CD14-positive monocyte (primary cell): Measurements from ENCODE around the gene SEC23A. TPM values are rescaled to one million over a fixed set of nuclear protein-coding genes. Genes with fewer than 3 reads are reported as not detected.

Source experiments
- DNase-seq, 3 donors: peaks; one replicate each; pipeline ENCODE4 v3.0.0-alpha.2; 2011 to 2022
- H2AFZ ChIP-seq: 2 replicates; pipeline ENCODE4 v1.6.0; 2012; ENCODE audit warnings: mild to moderate bottlenecking, low read depth, low read length, inconsistent platforms; ENCODE audit not compliant: insufficient read depth, poor library complexity, severe bottlenecking
- H3K27ac ChIP-seq, 2 donors: 1 replicate in 1 of 2; 2 replicates in 1 of 2; pipeline ENCODE4 v1.5.1; 2012 to 2013; ENCODE audit warnings: low read length in 2 of 2, control low read depth in 1 of 2, inconsistent platforms in 1 of 2, low read depth in 1 of 2, mild to moderate bottlenecking in 1 of 2
- H3K27me3 ChIP-seq, 2 donors: one replicate each; pipeline versions ENCODE4 v1.6.0 to v1.6.1; 2011 to 2013; ENCODE audit warnings: low read length in 2 of 2; ENCODE audit not compliant: control insufficient read depth in 2 of 2, insufficient read depth in 2 of 2
- H3K36me3 ChIP-seq, 2 donors: replicated peaks in 1 of 2; 1 replicate in 1 of 2; 2 replicates in 1 of 2; pipeline versions ENCODE4 v1.5.1 to v1.6.1; 2012 to 2013; ENCODE audit warnings: low read length in 2 of 2, control low read depth in 1 of 2, inconsistent platforms in 1 of 2, mild to moderate bottlenecking in 1 of 2; ENCODE audit not compliant: insufficient read depth in 2 of 2, control insufficient read depth in 1 of 2
- H3K4me1 ChIP-seq, 2 donors: 1 replicate in 1 of 2; 2 replicates in 1 of 2; pipeline versions ENCODE4 v1.5.1 to v1.6.1; 2012 to 2013; ENCODE audit warnings: low read length in 2 of 2, control low read depth in 1 of 2, inconsistent platforms in 1 of 2, mild to moderate bottlenecking in 1 of 2, moderate library complexity in 1 of 2; ENCODE audit not compliant: insufficient read depth in 2 of 2, control insufficient read depth in 1 of 2
- H3K4me2 ChIP-seq: replicated peaks from 2 replicates; pipeline ENCODE3; 2012; ENCODE audit warnings: low read length, moderate library complexity, mild to moderate bottlenecking; ENCODE audit not compliant: poor library complexity, severe bottlenecking; ENCODE audit errors: extremely low read depth
- H3K4me3 ChIP-seq, 3 experiments: fragments of 200-600 bp in 1 of 3; sonication (generic) in 1 of 3; replicated peaks in 1 of 3; 1 replicate in 2 of 3; 2 replicates in 1 of 3; pipeline ENCODE4 v1.5.1; 2011 to 2013; ENCODE audit warnings: low read length in 3 of 3, mild to moderate bottlenecking in 3 of 3, control low read depth in 2 of 3, low read depth in 2 of 3, inconsistent platforms in 1 of 3, moderate library complexity in 1 of 3
- H3K79me2 ChIP-seq: 2 replicates; pipeline ENCODE4 v1.6.0; 2012; ENCODE audit warnings: mild to moderate bottlenecking, control low read depth, inconsistent platforms, low read length, moderate library complexity; ENCODE audit not compliant: insufficient read depth
- H3K9ac ChIP-seq: 2 replicates; pipeline ENCODE4 v1.6.0; 2017; ENCODE audit warnings: low read length, mild to moderate bottlenecking; ENCODE audit not compliant: insufficient read depth, poor library complexity, severe bottlenecking
- H3K9me3 ChIP-seq, 2 donors: replicated peaks in 1 of 2; 1 replicate in 1 of 2; 2 replicates in 1 of 2; pipeline versions ENCODE4 v1.5.1 to v1.6.1; 2012 to 2013; ENCODE audit warnings: low read length in 2 of 2, control low read depth in 1 of 2; ENCODE audit not compliant: control insufficient read depth in 1 of 2, insufficient read depth in 1 of 2
- H4K20me1 ChIP-seq: 2 replicates; pipeline ENCODE4 v1.6.0; 2012; ENCODE audit warnings: mild to moderate bottlenecking, low read length, control low read depth, moderate library complexity; ENCODE audit not compliant: insufficient read depth
- H3K27ac Mint-ChIP-seq, 7 donors: one replicate each; pipeline ENCODE4 v1.8.0; 2020; ENCODE audit warnings: mild to moderate bottlenecking in 7 of 7, mixed read lengths in 7 of 7, moderate library complexity in 6 of 7, inconsistent platforms in 2 of 7
- H3K27me3 Mint-ChIP-seq, 3 donors: one replicate each; pipeline ENCODE4 v1.8.0; 2021 to 2022; ENCODE audit warnings: low read depth in 3 of 3, mild to moderate bottlenecking in 3 of 3, mixed read lengths in 3 of 3, moderate library complexity in 3 of 3, inconsistent platforms in 1 of 3
- H3K36me3 Mint-ChIP-seq, 2 donors: one replicate each; pipeline ENCODE4 v1.8.0; 2020; ENCODE audit warnings: mixed read lengths in 2 of 2, inconsistent platforms in 1 of 2, mild to moderate bottlenecking in 1 of 2
- H3K4me1 Mint-ChIP-seq: one replicate; pipeline ENCODE4 v1.8.0; 2020; ENCODE audit warnings: mild to moderate bottlenecking, mixed read lengths
- H3K4me3 Mint-ChIP-seq, 2 donors: one replicate each; pipeline ENCODE4 v1.8.0; 2020; ENCODE audit warnings: mild to moderate bottlenecking in 2 of 2, mixed read lengths in 2 of 2, moderate library complexity in 1 of 2
- H3K9me3 Mint-ChIP-seq, 7 donors: one replicate each; pipeline ENCODE4 v1.8.0; 2020 to 2022; ENCODE audit warnings: mixed read lengths in 7 of 7, mild to moderate bottlenecking in 6 of 7, moderate library complexity in 6 of 7, inconsistent platforms in 2 of 7
- WGBS: methylation state at CpG from one replicate; pipeline ENCODE4 v1.1.5; 2013; ENCODE audit warnings: missing lambda C conversion rate; ENCODE audit not compliant: insufficient coverage; 5-methylcytosine and 5-hydroxymethylcytosine counted together
- intact Hi-C, 2 donors: fragments of 100-400 bp; cut with micrococcal nuclease; formaldehyde crosslinking; loops; one replicate each; pipeline versions ENCODE4 v1.15.0 to v1.15.1; 2023
- polyA plus RNA-seq, 3 donors: library from polyadenylated mRNA; depleted of rRNA in 1 of 3; unstranded in 2 of 3; stranded (reverse) in 1 of 3; fragments of 300-500 nt in 2 of 3; fragments of >200 nt in 1 of 3; fragmentation: Illumina TruSeq in 2 of 3; gene quantifications; 1 replicate in 2 of 3; 2 replicates in 1 of 3; pipeline ENCODE4 v1.2.3, GENCODE V29; 2012 to 2021
- TF ChIP-seq, protein P1 (sequence below): fragments of 200-600 bp; IDR thresholded peaks from one replicate; pipeline ENCODE4 v1.8.0; 2022; ENCODE audit warnings: antibody characterized with exemption, mild to moderate bottlenecking

The SEC23A gene
- polyA plus RNA-seq, 3 donors = 13.8 to 37.3 (median 36.4) TPM

DNA sequence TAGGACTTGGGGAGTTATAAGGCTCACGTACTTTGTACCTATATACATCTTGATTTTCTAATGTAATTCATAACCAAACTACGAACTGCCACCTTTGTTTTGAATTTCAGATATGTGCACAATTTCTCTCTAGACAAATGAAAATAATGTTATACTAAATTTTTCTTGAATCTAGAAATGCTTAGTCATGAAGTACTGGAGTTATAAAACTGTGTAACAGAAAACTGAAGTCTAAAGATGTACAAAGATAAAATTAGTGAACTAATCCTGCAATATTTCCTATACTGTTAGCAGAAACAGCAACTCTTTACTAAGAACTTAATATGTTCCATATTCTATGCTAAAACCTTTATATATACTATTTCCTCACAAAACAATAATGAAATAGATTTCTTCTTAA, 15.5 kb downstream of the SEC23A start:
- TF ChIP-seq, protein P1, sequence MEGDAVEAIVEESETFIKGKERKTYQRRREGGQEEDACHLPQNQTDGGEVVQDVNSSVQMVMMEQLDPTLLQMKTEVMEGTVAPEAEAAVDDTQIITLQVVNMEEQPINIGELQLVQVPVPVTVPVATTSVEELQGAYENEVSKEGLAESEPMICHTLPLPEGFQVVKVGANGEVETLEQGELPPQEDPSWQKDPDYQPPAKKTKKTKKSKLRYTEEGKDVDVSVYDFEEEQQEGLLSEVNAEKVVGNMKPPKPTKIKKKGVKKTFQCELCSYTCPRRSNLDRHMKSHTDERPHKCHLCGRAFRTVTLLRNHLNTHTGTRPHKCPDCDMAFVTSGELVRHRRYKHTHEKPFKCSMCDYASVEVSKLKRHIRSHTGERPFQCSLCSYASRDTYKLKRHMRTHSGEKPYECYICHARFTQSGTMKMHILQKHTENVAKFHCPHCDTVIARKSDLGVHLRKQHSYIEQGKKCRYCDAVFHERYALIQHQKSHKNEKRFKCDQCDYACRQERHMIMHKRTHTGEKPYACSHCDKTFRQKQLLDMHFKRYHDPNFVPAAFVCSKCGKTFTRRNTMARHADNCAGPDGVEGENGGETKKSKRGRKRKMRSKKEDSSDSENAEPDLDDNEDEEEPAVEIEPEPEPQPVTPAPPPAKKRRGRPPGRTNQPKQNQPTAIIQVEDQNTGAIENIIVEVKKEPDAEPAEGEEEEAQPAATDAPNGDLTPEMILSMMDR = no peak
- H3K9me3 ChIP-seq = no peaks in the 10 kb centered on the region
- Mint-ChIP-seq H3K27ac (no peak overlapping the region), H3K4me1 (no peaks in the 10 kb centered on the region), H3K36me3 (peaks cover 71 to 91% of the 10 kb centered on the region in 2 donors), H3K9me3 (no peaks in the 10 kb centered on the region), H3K4me3 (no peak overlapping the region), H3K27me3 (no peaks in the 10 kb centered on the region)
- WGBS = no CpG with 5 or more reads among the region's 2 CpGs
- no peaks in the 10 kb centered on the region for H4K20me1 ChIP-seq
- intact Hi-C loops = no loop called here
- H3K9ac ChIP-seq = no peak overlapping the region
- no peak for DNase-seq
- no peak overlapping the region for H3K4me2 ChIP-seq
- no peaks in the 10 kb centered on the region for H3K4me1 ChIP-seq
- no peaks in the 10 kb centered on the region for H3K27me3 ChIP-seq
- peaks cover 81 to 98% of the 10 kb centered on the region in 2 donors for H3K36me3 ChIP-seq
- no peak overlapping the region for H3K27ac ChIP-seq
- H3K4me3 ChIP-seq = no peak overlapping the region
- no peaks in the 10 kb centered on the region for H3K79me2 ChIP-seq
- H2AFZ ChIP-seq = no peak overlapping the region

DNA sequence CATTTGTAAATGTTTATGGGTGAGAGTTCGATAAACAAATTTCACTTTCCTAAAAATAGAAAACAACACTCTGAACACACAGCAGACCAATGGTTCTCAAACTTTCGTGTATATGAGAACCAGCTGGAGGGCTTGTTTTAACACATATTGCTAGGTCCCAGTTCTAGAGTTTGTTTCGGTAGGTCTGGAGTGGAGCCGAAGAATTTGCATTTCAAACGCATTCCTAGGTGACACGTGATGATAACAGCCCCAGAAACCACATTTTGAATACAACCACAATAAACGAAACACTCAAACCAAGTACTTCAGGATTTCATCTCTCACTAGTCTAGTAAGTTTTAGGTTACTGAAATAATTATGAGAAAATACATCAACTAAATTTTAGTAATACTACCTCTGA, 17.1 kb downstream of the SEC23A start:
- Histone ChIP-seq H3K27me3 (no peaks in the 10 kb centered on the region), H3K4me2 (no peak overlapping the region), H2AFZ (no peak overlapping the region), H3K9me3 (no peaks in the 10 kb centered on the region), H3K27ac (no peak overlapping the region), H3K4me1 (no peaks in the 10 kb centered on the region), H3K79me2 (no peaks in the 10 kb centered on the region), H3K4me3 (no peak overlapping the region), H3K36me3 (peaks cover 74 to 97% of the 10 kb centered on the region in 2 donors), H4K20me1 (no peaks in the 10 kb centered on the region), H3K9ac (no peak overlapping the region)
- Mint-ChIP-seq H3K27ac (no peak overlapping the region), H3K27me3 (no peaks in the 10 kb centered on the region), H3K4me1 (no peaks in the 10 kb centered on the region), H3K36me3 (peaks cover 68 to 86% of the 10 kb centered on the region in 2 donors), H3K9me3 (no peaks in the 10 kb centered on the region), H3K4me3 (no peak overlapping the region)
- no peak for DNase-seq
- intact Hi-C loops = no loop called here
- TF ChIP-seq, protein P1 = no peak
- WGBS = no CpG with 5 or more reads among the region's 7 CpGs
